ENCODE measurements around the gene CORO1A.

DNA sequence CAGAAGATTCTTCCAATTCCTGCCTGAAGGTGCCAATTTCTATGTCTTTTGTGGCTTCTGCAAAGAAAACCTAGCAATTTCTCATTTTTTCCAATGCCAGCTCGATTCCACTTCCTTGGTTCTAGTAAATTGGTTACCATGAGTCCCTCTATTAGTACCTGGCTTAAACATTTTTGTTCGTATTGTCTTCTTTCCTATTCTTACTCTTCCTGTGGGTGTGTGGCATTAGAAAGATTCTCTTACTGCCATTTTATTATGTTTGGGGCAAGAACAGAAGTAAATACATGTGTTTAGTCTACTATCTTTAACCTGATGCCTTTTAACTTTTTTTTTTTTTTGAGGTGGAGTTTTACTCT is 40.1 kb upstream of the CORO1A start:
- TF ChIP-seq, protein P1, sequence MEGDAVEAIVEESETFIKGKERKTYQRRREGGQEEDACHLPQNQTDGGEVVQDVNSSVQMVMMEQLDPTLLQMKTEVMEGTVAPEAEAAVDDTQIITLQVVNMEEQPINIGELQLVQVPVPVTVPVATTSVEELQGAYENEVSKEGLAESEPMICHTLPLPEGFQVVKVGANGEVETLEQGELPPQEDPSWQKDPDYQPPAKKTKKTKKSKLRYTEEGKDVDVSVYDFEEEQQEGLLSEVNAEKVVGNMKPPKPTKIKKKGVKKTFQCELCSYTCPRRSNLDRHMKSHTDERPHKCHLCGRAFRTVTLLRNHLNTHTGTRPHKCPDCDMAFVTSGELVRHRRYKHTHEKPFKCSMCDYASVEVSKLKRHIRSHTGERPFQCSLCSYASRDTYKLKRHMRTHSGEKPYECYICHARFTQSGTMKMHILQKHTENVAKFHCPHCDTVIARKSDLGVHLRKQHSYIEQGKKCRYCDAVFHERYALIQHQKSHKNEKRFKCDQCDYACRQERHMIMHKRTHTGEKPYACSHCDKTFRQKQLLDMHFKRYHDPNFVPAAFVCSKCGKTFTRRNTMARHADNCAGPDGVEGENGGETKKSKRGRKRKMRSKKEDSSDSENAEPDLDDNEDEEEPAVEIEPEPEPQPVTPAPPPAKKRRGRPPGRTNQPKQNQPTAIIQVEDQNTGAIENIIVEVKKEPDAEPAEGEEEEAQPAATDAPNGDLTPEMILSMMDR (IDR thresholded peaks at IDR 0.05; ENCODE audit: low read depth, low read length) = no peak
- TF ChIP-seq POLR2A (IDR thresholded peaks at IDR 0.05; ENCODE audit: extremely low read depth, insufficient read length) (no peak), MYC (IDR thresholded peaks at IDR 0.05; ENCODE audit: low read depth, low read length) (no peak)
- TF ChIP-seq, protein P2, sequence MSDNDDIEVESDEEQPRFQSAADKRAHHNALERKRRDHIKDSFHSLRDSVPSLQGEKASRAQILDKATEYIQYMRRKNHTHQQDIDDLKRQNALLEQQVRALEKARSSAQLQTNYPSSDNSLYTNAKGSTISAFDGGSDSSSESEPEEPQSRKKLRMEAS (IDR thresholded peaks at IDR 0.05; ENCODE audit: low read depth, low read length) = no peak

All from NB4 (cell line).